Liver (tissue), 9 donors: ENCODE measurements around the gene STOM. TPM values are rescaled to one million over a fixed set of nuclear protein-coding genes. Genes with fewer than 3 reads are reported as not detected.

ENCODE experiments used
- DNase-seq: peaks from one replicate; pipeline ENCODE4 v3.0.0-alpha.2; 2017; ENCODE audit warnings: low spot score
- H3K27ac ChIP-seq, 2 donors: one replicate each; pipeline ENCODE4 v1.7.0; 2013; ENCODE audit warnings: inconsistent platforms in 2 of 2, low read length in 2 of 2, control low read depth in 1 of 2, low read depth in 1 of 2, mild to moderate bottlenecking in 1 of 2
- H3K27me3 ChIP-seq, 4 donors: one replicate each; pipeline versions ENCODE4 v1.6.1 to v1.7.0; 2013; ENCODE audit warnings: low read length in 3 of 4, inconsistent platforms in 1 of 4, mild to moderate bottlenecking in 1 of 4, moderate library complexity in 1 of 4; ENCODE audit not compliant: control insufficient read depth in 4 of 4, insufficient read depth in 4 of 4
- H3K36me3 ChIP-seq, 4 donors: one replicate each; pipeline versions ENCODE4 v1.6.1 to v1.7.0; 2013; ENCODE audit warnings: low read length in 3 of 4, mild to moderate bottlenecking in 3 of 4, low read depth in 1 of 4, moderate library complexity in 1 of 4; ENCODE audit not compliant: control insufficient read depth in 4 of 4, insufficient read depth in 3 of 4
- H3K4me1 ChIP-seq, 4 donors: one replicate each; pipeline versions ENCODE4 v1.6.1 to v1.7.0; 2013; ENCODE audit warnings: low read length in 3 of 4, mild to moderate bottlenecking in 3 of 4, moderate library complexity in 1 of 4; ENCODE audit not compliant: control insufficient read depth in 4 of 4, insufficient read depth in 4 of 4
- H3K4me3 ChIP-seq, 3 donors: one replicate each; pipeline versions ENCODE4 v1.6.1 to v1.7.0; 2013; ENCODE audit warnings: low read length in 3 of 3, control low read depth in 1 of 3, low read depth in 1 of 3, mild to moderate bottlenecking in 1 of 3
- H3K9ac ChIP-seq, 2 donors: one replicate each; pipeline ENCODE4 v1.7.0; 2013; ENCODE audit warnings: low read length in 2 of 2, mild to moderate bottlenecking in 2 of 2, moderate library complexity in 2 of 2, control low read depth in 1 of 2, low read depth in 1 of 2
- H3K9me3 ChIP-seq, 4 donors: one replicate each; pipeline versions ENCODE4 v1.6.1 to v1.7.0; 2013; ENCODE audit warnings: low read length in 3 of 4; ENCODE audit not compliant: control insufficient read depth in 4 of 4
- ATF3 ChIP-seq: IDR thresholded peaks from 2 replicates; pipeline ENCODE4 v1.6.1; 2016; ENCODE audit warnings: antibody characterized with exemption
- CTCF ChIP-seq: fragments of 150-350 bp; IDR thresholded peaks from 2 replicates; pipeline ENCODE4 v1.5.1; 2017; ENCODE audit warnings: improper control_type of control experiment, low read depth, low read length; ENCODE audit not compliant: missing input control
- EGR1 ChIP-seq, 2 donors: IDR thresholded peaks; 2 replicates each; pipeline ENCODE4 v1.6.1; 2016 to 2018; ENCODE audit warnings: antibody characterized with exemption in 2 of 2, low read depth in 2 of 2
- FOXA1 ChIP-seq: IDR thresholded peaks from 2 replicates; pipeline ENCODE4 v1.6.1; 2016; ENCODE audit warnings: antibody characterized with exemption
- FOXA2 ChIP-seq: IDR thresholded peaks from 2 replicates; pipeline ENCODE4 v1.6.1; 2016; ENCODE audit warnings: antibody characterized with exemption
- GABPA ChIP-seq, 2 donors: IDR thresholded peaks in 1 of 2; conservative IDR thresholded peaks in 1 of 2; 2 replicates each; pipeline ENCODE4 v1.6.1; 2016; ENCODE audit warnings: antibody characterized with exemption in 2 of 2, mild to moderate bottlenecking in 1 of 2, moderate library complexity in 1 of 2
- HNF4A ChIP-seq, 2 donors: conservative IDR thresholded peaks; 2 replicates each; pipeline ENCODE4 v1.6.1; 2016; ENCODE audit warnings: antibody characterized with exemption in 2 of 2, mild to moderate bottlenecking in 2 of 2
- HNF4G ChIP-seq: IDR thresholded peaks from 2 replicates; pipeline ENCODE4 v1.6.1; 2016; ENCODE audit warnings: antibody characterized with exemption
- JUND ChIP-seq, 2 donors: IDR thresholded peaks; 2 replicates each; pipeline ENCODE4 v1.6.1; 2016; ENCODE audit warnings: antibody characterized with exemption in 2 of 2
- MAX ChIP-seq: IDR thresholded peaks from 2 replicates; pipeline ENCODE4 v1.6.1; 2016; ENCODE audit warnings: antibody characterized with exemption
- NR2F2 ChIP-seq: IDR thresholded peaks from 2 replicates; pipeline ENCODE4 v1.6.1; 2016; ENCODE audit warnings: antibody characterized with exemption
- RAD21 ChIP-seq, 2 donors: IDR thresholded peaks; 2 replicates each; pipeline ENCODE4 v1.6.1; 2016; ENCODE audit warnings: antibody characterized with exemption in 2 of 2, mild to moderate bottlenecking in 2 of 2
- REST ChIP-seq: IDR thresholded peaks from 2 replicates; pipeline ENCODE4 v1.6.1; 2016; ENCODE audit warnings: antibody characterized with exemption, mild to moderate bottlenecking
- RXRA ChIP-seq, 2 donors: IDR thresholded peaks; 2 replicates each; pipeline ENCODE4 v1.6.1; 2017 to 2018; ENCODE audit warnings: antibody characterized with exemption in 2 of 2, mild to moderate bottlenecking in 1 of 2
- SP1 ChIP-seq: IDR thresholded peaks from 2 replicates; pipeline ENCODE4 v1.6.1; 2018; ENCODE audit warnings: antibody characterized with exemption, mild to moderate bottlenecking
- TAF1 ChIP-seq: conservative IDR thresholded peaks from 2 replicates; pipeline ENCODE4 v1.6.1; 2016; ENCODE audit warnings: antibody characterized with exemption, mild to moderate bottlenecking
- YY1 ChIP-seq: IDR thresholded peaks from 2 replicates; pipeline ENCODE4 v1.6.1; 2016; ENCODE audit warnings: antibody characterized with exemption, mild to moderate bottlenecking
- ZBTB33 ChIP-seq: IDR thresholded peaks from 2 replicates; pipeline ENCODE4 v1.6.1; 2016; ENCODE audit warnings: antibody characterized with exemption
- WGBS: extraction: QIAGEN DNeasy Blood & Tissue Kit; methylation state at CpG from one replicate; pipeline ENCODE4 v1.1.7; 2013; 5-methylcytosine and 5-hydroxymethylcytosine counted together
- polyA plus RNA-seq, 2 donors: library from polyadenylated mRNA; stranded (reverse) in 1 of 2; unstranded in 1 of 2; fragments of 200-250 nt in 1 of 2; fragments of >200 nt in 1 of 2; fragmentation: Nextera tagmentation in 1 of 2; extraction: Ambion mirVana in 1 of 2; gene quantifications; one replicate each; pipeline versions ENCODE4 v1.2.1 to v1.2.3, GENCODE V29; 2013 to 2015
- total RNA-seq, 2 donors: library from RNA; depleted of rRNA; stranded (reverse); fragments of >200 nt; gene quantifications; one replicate each; pipeline ENCODE4 v1.2.3, GENCODE V29; 2014
- donor health status: healthy.
- donor health status: healthy.
- donor health status: healthy.
- donor health status: healthy.
- donor health status: healthy.

STOM gene
- total and polyA plus RNA-seq, 4 donors = 150 to 398 (median 265) TPM

GRCh38 chr9:121298016-121298538, 72.0 kb downstream of the STOM start:
- peak; percentile 37 for DNase-seq
- 93% methylated on average over 7 of the region's 7 CpGs for WGBS
- peaks cover 4 to 9% (median 7%) of the 10 kb centered on the region in 4 donors for H3K4me1 ChIP-seq
- no peak for TF ChIP-seq YY1
- no peak for TF ChIP-seq REST
- no peak for TF ChIP-seq CTCF
- TF ChIP-seq EGR1 (IDR thresholded peaks at IDR 0.05; ENCODE audit: low read depth in 2 of 2) = no peak
- no peak for TF ChIP-seq SP1
- no peak for TF ChIP-seq FOXA1
- no peak for TF ChIP-seq RXRA (IDR thresholded peaks at IDR 0.05)
- TF ChIP-seq ATF3 = no peak
- no peak for TF ChIP-seq JUND (IDR thresholded peaks at IDR 0.05)
- H3K36me3 ChIP-seq = peaks cover 0 to 3% (median 0%) of the 10 kb centered on the region in 4 donors
- no peak overlapping the region for H3K9ac ChIP-seq
- no peaks in the 10 kb centered on the region for H3K27me3 ChIP-seq
- no peak overlapping the region for H3K4me3 ChIP-seq
- H3K9me3 ChIP-seq = no peaks in the 10 kb centered on the region
- H3K27ac ChIP-seq = no peak overlapping the region

- H3K9ac ChIP-seq = no peak overlapping the region
- no peak overlapping the region for H3K4me3 ChIP-seq
- TF ChIP-seq FOXA1 (no peak), TAF1 (no peak), SP1 (no peak), ATF3 (no peak), GABPA (IDR thresholded peaks at IDR 0.05 in 1 of 2, conservative IDR thresholded peaks at IDR 0.05 in 1 of 2) (no peak), FOXA2 (no peak), JUND (IDR thresholded peaks at IDR 0.05) (no peak), NR2F2 (no peak), EGR1 (IDR thresholded peaks at IDR 0.05; ENCODE audit: low read depth in 2 of 2) (no peak), HNF4G (no peak), MAX (no peak), ZBTB33 (no peak), REST (no peak), HNF4A (conservative IDR thresholded peaks at IDR 0.05) (no peak), YY1 (no peak), RAD21 (IDR thresholded peaks at IDR 0.05) (no peak)
- WGBS = 74% methylated on average over 4 of the region's 4 CpGs
- DNase-seq = peak; percentile 16
- no peaks in the 10 kb centered on the region for H3K9me3 ChIP-seq
- H3K27ac ChIP-seq = no peak overlapping the region
- peaks cover 4 to 9% (median 7%) of the 10 kb centered on the region in 4 donors for H3K4me1 ChIP-seq
- H3K36me3 ChIP-seq = peaks cover 0 to 3% (median 0%) of the 10 kb centered on the region in 4 donors
- H3K27me3 ChIP-seq = no peaks in the 10 kb centered on the region
Observed at GRCh38 chr9:121297389-121297788, 72.7 kb downstream of the STOM start.
